HepG2 (cell line): ENCODE data around the gene MMP19. TPM values are rescaled to one million over a fixed set of nuclear protein-coding genes. Genes with fewer than 3 reads are reported as not detected.
A peak's percentile ranks its signal among the peaks of the same experiment; 100 is the strongest.

Source experiments
- BHLHE40 ChIP-seq: IDR thresholded peaks from 2 replicates; pipeline ENCODE4 v1.6.1; 2011; ENCODE audit warnings: low read length, improper control_type of control experiment
- BRD4 ChIP-seq: sonication (generic); formaldehyde crosslinking; IDR thresholded peaks from 2 replicates; pipeline ENCODE4 v1.4.0; 2020; ENCODE audit warnings: missing genetic modification reagents
- CBX5 ChIP-seq: sonication (generic); formaldehyde crosslinking; IDR thresholded peaks from 2 replicates; pipeline ENCODE4 v1.4.0; 2020; ENCODE audit warnings: missing genetic modification reagents, borderline replicate concordance
- CHD2 ChIP-seq: IDR thresholded peaks from 2 replicates; pipeline ENCODE4 v1.6.1; 2011; ENCODE audit warnings: low read depth, low read length, improper control_type of control experiment
- DNMT3B ChIP-seq: conservative IDR thresholded peaks from 2 replicates; pipeline ENCODE4 v1.6.1; 2016; ENCODE audit warnings: missing biosample characterization, control low read depth
- EP300 ChIP-seq, 3 experiments: sonication (generic) in 1 of 3; formaldehyde crosslinking in 1 of 3; IDR thresholded peaks; 2 replicates each; pipeline versions ENCODE4 v1.5.1 to v1.6.1; 2011 to 2020; ENCODE audit warnings: low read depth in 2 of 3, low read length in 2 of 3, borderline replicate concordance in 1 of 3, improper control_type of control experiment in 1 of 3, mild to moderate bottlenecking in 1 of 3, missing genetic modification reagents in 1 of 3, moderate library complexity in 1 of 3
- MAFK ChIP-seq, 2 experiments: IDR thresholded peaks in 1 of 2; conservative IDR thresholded peaks in 1 of 2; 2 replicates each; pipeline ENCODE4 v1.6.1; 2011; ENCODE audit warnings: improper control_type of control experiment in 2 of 2, low read length in 2 of 2
- MATR3 ChIP-seq: sonication (generic); formaldehyde crosslinking; IDR thresholded peaks from 2 replicates; pipeline ENCODE4 v1.4.0; 2020; ENCODE audit warnings: missing genetic modification reagents
- NR2F2 ChIP-seq: IDR thresholded peaks from 2 replicates; pipeline ENCODE4 v1.6.1; 2012; ENCODE audit warnings: low read depth, inconsistent platforms, borderline replicate concordance
- POGK ChIP-seq: sonication (generic); formaldehyde crosslinking; conservative IDR thresholded peaks from 2 replicates; pipeline ENCODE4 v1.8.0; 2022; ENCODE audit warnings: mild to moderate bottlenecking, moderate library complexity, missing genetic modification reagents
- RNF219 ChIP-seq: sonication (generic); formaldehyde crosslinking; IDR thresholded peaks from 2 replicates; pipeline ENCODE4 v1.5.0; 2020; ENCODE audit warnings: mild to moderate bottlenecking, missing genetic modification reagents
- SIN3B ChIP-seq: fragments of 150-350 bp; IDR thresholded peaks from 2 replicates; pipeline ENCODE4 v1.6.1; 2014; ENCODE audit warnings: low read length
- SIX1 ChIP-seq: sonication (generic); formaldehyde crosslinking; IDR thresholded peaks from 2 replicates; pipeline ENCODE4 v1.4.0; 2020; ENCODE audit warnings: missing genetic modification reagents, borderline replicate concordance
- SOX6 ChIP-seq, 2 experiments: fragments of 450-650 bp in 1 of 2; sonication (generic) in 1 of 2; formaldehyde crosslinking in 1 of 2; IDR thresholded peaks; 2 replicates each; pipeline versions ENCODE4 v1.4.0 to v1.6.1; 2017 to 2020; ENCODE audit warnings: antibody characterized with exemption in 1 of 2, mild to moderate bottlenecking in 1 of 2, missing genetic modification reagents in 1 of 2
- ZBTB37 ChIP-seq: sonication (generic); formaldehyde crosslinking; IDR thresholded peaks from 2 replicates; pipeline ENCODE4 v1.4.0; 2020; ENCODE audit warnings: mild to moderate bottlenecking, missing genetic modification reagents
- ZBTB7B ChIP-seq: sonication (generic); formaldehyde crosslinking; IDR thresholded peaks from 2 replicates; pipeline ENCODE4 v1.4.0; 2020; ENCODE audit warnings: missing genetic modification reagents
- ZMYM3 ChIP-seq: sonication (generic); formaldehyde crosslinking; IDR thresholded peaks from 2 replicates; pipeline ENCODE4 v1.5.1; 2020; ENCODE audit warnings: mild to moderate bottlenecking, missing genetic modification reagents
- ZNF367 ChIP-seq: sonication (generic); formaldehyde crosslinking; IDR thresholded peaks from 2 replicates; pipeline ENCODE4 v1.4.0; 2020; ENCODE audit warnings: missing genetic modification reagents, borderline replicate concordance
- ZNF547 ChIP-seq: sonication (generic); formaldehyde crosslinking; IDR thresholded peaks from 2 replicates; pipeline ENCODE4 v1.5.1; 2020; ENCODE audit warnings: mild to moderate bottlenecking, missing genetic modification reagents
- ZNF652 ChIP-seq: IDR thresholded peaks from 2 replicates; pipeline ENCODE4 v1.6.1; 2016; ENCODE audit warnings: low read depth, borderline replicate concordance
- ZNF775 ChIP-seq: sonication (generic); formaldehyde crosslinking; IDR thresholded peaks from 2 replicates; pipeline ENCODE4 v1.4.0; 2020; ENCODE audit warnings: missing genetic modification reagents, mild to moderate bottlenecking, moderate library complexity, borderline replicate concordance
- ZSCAN31 ChIP-seq: sonication (generic); formaldehyde crosslinking; IDR thresholded peaks from 2 replicates; pipeline ENCODE4 v1.5.0; 2020; ENCODE audit warnings: low read depth, mild to moderate bottlenecking, missing genetic modification reagents
- polyA plus RNA-seq, 8 experiments: library from polyadenylated mRNA; depleted of rRNA in 3 of 8; stranded (reverse) in 7 of 8; unstranded in 1 of 8; fragments of >200 nt; fragmentation: Illumina TruSeq in 4 of 8; extraction: Trizol in 4 of 8; gene quantifications; 2 replicates each; pipeline versions ENCODE4 v1.2.1 to v1.2.3, GENCODE V29; 2011 to 2016; ENCODE audit warnings: low read depth in 4 of 8, missing spikeins in 1 of 8, mixed read lengths in 1 of 8; ENCODE audit not compliant: insufficient read depth in 1 of 8
- total RNA-seq, 5 experiments: library from RNA; depleted of rRNA; stranded (reverse); fragments of >200 nt; fragmentation: Illumina TruSeq; extraction: Trizol; gene quantifications; 2 replicates each; pipeline ENCODE4 v1.2.3, GENCODE V29; 2016; ENCODE audit warnings: low read depth in 1 of 5
- TF ChIP-seq, protein P1 (sequence below): IDR thresholded peaks from 2 replicates; pipeline ENCODE4 v1.6.1; 2016; ENCODE audit warnings: missing compliant biosample characterization, missing genetic modification reagents, borderline replicate concordance
- TF ChIP-seq, protein P2 (sequence below): IDR thresholded peaks from 2 replicates; pipeline ENCODE4 v1.6.1; 2016; ENCODE audit warnings: mild to moderate bottlenecking, missing biosample characterization, missing genetic modification reagents

The MMP19 gene
- total and polyA plus RNA-seq, 2 of the 13 experiments (the other 11 are each of a cell fraction or from before 2014, with no cell fraction given): 0.07 to 0.08 TPM

DNA sequence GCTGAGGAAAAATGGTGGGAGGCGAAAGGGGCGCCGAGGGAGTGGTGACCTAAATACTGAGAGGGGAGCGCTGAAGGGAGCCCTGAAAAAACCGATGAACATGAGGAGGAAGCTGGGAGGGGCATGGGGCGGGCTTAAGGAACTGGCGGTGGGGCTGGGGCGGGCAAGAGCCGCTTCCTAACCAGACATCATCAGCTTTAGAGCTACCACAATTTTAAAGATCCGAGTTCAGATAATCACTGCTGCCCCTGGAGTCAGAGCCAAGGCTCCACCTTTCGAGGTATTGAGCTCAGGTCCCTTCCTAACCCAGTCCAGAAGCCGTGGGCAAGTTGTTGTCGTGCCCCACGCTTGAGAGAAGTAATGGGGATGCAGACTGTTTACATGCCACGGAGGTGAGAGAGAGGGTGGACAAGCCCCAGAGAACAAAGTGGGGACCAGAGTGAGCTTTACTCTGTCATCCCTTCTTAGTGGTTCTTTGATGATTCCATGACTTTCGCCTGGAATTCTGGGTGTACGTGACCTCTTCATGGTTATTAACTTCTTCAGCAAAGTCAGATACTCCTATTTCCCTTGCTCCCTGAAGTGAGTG lies 24.5 kb downstream of the MMP19 start (continued):
- TF ChIP-seq NR2F2 (no peak), MATR3 (CRISPR knock-in tag) (no peak), SIX1 (no peak), ZMYM3 (no peak), CBX5 (no peak), POGK (CRISPR knock-in tag) (no peak), BRD4 (CRISPR knock-in tag) (no peak), ZNF775 (CRISPR knock-in tag) (no peak), SOX6 (IDR thresholded peaks at IDR 0.05) (no peak), SOX6 (CRISPR knock-in tag; IDR thresholded peaks at IDR 0.05) (no peak), CHD2 (no peak; the same call in 1 of the 2 replicates), ZNF652 (CRISPR knock-in tag) (no peak), BHLHE40 (no peak), ZNF547 (no peak), DNMT3B (CRISPR knock-in tag) (no peak), ZSCAN31 (CRISPR knock-in tag) (no peak), ZNF367 (CRISPR knock-in tag) (no peak), EP300 (IDR thresholded peaks at IDR 0.05; ENCODE audit: low read depth in 2 of 2, low read length in 2 of 2) (no peak), EP300 (CRISPR knock-in tag; IDR thresholded peaks at IDR 0.05; ENCODE audit: borderline replicate concordance) (0 out of 2 replicates have a peak, but pooled peaks have one; percentile 30), RNF219 (no peak), MAFK (conservative IDR thresholded peaks at IDR 0.05 in 1 of 2, IDR thresholded peaks at IDR 0.05 in 1 of 2; ENCODE audit: low read length in 2 of 2) (no peak), SIN3B (no peak), ZBTB7B (CRISPR knock-in tag) (0 out of 2 replicates have a peak, but pooled peaks have one; percentile 12), ZBTB37 (no peak)
- TF ChIP-seq, protein P1, sequence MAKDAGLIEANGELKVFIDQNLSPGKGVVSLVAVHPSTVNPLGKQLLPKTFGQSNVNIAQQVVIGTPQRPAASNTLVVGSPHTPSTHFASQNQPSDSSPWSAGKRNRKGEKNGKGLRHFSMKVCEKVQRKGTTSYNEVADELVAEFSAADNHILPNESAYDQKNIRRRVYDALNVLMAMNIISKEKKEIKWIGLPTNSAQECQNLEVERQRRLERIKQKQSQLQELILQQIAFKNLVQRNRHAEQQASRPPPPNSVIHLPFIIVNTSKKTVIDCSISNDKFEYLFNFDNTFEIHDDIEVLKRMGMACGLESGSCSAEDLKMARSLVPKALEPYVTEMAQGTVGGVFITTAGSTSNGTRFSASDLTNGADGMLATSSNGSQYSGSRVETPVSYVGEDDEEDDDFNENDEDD: no peak
- TF ChIP-seq, protein P2, sequence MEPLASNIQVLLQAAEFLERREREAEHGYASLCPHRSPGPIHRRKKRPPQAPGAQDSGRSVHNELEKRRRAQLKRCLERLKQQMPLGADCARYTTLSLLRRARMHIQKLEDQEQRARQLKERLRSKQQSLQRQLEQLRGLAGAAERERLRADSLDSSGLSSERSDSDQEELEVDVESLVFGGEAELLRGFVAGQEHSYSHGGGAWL (CRISPR knock-in tag): no peak
